Middle frontal gyrus (tissue), 1 donor: Measurements from ENCODE around the gene ZAR1L.
"Not testable (repeated sequence)": the region's sequence is repeated elsewhere in the genome, so short reads cannot be mapped to it uniquely, and the experiment has no call there.

Source experiments
- DNase-seq: peaks from one replicate; pipeline ENCODE4 v3.0.0-alpha.2; 2015; ENCODE audit warnings: low spot score; ENCODE audit errors: extremely low spot score

ZAR1L gene, protein sequence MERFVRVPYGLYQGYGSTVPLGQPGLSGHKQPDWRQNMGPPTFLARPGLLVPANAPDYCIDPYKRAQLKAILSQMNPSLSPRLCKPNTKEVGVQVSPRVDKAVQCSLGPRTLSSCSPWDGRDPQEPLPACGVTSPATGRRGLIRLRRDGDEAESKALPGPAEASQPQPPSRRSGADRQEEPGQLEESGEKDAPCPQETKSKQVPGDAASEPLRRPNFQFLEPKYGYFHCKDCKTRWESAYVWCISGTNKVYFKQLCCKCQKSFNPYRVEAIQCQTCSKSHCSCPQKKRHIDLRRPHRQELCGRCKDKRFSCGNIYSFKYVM

DNA sequence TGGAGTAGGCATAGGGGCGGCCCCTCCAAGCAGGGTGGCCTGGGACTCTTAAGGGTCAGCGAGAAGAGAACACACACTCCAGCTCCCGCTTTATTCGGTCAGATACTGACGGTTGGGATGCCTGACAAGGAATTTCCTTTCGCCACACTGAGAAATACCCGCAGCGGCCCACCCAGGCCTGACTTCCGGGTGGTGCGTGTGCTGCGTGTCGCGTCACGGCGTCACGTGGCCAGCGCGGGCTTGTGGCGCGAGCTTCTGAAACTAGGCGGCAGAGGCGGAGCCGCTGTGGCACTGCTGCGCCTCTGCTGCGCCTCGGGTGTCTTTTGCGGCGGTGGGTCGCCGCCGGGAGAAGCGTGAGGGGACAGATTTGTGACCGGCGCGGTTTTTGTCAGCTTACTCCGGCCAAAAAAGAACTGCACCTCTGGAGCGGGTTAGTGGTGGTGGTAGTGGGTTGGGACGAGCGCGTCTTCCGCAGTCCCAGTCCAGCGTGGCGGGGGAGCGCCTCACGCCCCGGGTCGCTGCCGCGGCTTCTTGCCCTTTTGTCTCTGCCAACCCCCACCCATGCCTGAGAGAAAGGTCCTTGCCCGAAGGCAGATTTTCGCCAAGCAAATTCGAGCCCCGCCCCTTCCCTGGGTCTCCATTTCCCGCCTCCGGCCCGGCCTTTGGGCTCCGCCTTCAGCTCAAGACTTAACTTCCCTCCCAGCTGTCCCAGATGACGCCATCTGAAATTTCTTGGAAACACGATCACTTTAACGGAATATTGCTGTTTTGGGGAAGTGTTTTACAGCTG, at the start of gene ZAR1L, which contains the start of gene BRCA2:
Gene ZAR1L, minus strand, starts transcription at position 126 of the 790 bp plus-strand sequence. CDS start 3,438 bp downstream, outside the sequence.
Gene BRCA2, plus strand, starts transcription at position 271 of the 790 bp plus-strand sequence. CDS start 953 bp downstream, outside the sequence.
- peak; percentile 88 for DNase-seq

DNA sequence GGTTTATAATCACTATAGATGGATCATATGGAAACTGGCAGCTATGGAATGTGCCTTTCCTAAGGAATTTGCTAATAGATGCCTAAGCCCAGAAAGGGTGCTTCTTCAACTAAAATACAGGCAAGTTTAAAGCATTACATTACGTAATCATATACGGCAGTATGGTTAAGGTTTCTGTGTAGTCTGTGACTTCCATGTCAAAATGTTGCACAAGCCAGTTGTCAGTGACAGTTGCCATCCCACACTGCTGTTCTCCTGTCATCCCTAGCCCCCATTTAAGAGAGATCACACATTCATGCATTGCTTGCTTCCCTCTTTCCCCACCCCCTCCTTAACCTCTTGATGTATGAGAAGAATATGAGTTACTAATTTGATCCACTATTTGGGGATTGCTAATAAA, 47.4 kb upstream of the ZAR1L start:
- no peak for DNase-seq

DNA sequence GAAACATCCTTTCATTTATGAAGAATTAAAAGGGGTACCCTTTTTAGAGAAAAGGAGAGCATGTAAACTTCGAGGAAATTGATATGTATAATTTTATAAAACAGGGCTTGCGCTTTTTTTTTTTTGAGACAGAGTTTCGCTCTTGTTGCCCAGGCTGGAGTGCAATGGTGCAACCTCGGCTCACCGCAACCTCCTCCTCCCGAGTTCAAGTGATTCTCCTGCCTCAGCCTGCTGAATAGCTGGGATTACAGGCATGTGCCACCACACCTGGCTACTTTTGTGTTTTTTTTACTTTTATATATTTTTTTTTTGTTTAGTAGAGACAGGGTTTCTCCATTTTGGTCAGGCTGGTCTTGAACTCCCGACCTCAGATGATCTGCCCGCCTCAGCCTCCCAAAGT, 40.8 kb upstream of the ZAR1L start:
- not testable (repeated sequence) for DNase-seq

DNA sequence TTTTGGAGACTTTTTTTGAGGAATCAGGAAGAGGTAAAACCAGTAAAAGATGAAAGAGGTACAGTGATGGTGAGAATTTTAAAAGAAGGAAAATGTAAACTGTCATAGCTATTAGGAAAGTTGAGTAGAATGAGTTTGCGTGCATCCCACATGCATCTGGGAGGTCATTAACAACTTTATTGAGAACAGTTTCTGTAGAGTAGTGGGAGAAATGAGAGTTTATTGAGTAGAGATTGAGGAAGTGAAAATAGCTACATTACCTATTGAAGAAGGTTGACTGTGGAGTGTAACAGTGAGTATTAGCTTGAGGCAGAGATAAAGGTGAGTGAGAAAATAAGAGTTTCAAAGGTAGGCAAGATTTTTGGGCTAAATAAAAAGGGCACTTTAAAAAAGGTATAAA, 38.9 kb upstream of the ZAR1L start:
- no peak for DNase-seq

DNA sequence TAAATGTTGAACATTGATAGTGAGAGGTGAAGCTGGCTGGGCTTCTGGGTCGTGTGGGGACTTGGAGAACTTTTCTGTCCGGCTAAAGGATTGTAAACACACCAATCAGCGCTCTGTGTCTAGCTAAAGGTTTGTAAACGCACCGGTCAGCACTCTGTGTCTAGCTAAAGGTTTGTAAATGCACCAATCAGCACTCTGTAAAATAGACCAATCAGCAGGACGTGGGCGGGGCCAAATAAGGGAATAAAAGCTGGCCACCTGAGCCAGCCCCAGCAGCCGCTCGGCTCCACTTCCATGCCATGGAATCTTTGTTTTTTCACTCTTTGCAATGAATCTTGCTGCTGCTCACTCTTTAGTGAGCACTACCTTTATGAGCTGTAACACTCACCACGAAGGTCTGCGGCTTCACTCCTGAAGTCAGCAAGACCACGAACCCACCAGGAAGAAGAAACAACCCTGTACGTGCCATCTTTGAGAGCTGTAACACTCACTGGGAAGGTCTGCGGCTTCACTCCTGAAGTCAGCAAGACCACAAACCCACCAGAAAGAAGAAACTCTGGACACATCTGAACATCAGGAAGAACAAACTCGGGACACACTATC, 35.8 kb upstream of the ZAR1L start:
- not testable (repeated sequence) for DNase-seq

DNA sequence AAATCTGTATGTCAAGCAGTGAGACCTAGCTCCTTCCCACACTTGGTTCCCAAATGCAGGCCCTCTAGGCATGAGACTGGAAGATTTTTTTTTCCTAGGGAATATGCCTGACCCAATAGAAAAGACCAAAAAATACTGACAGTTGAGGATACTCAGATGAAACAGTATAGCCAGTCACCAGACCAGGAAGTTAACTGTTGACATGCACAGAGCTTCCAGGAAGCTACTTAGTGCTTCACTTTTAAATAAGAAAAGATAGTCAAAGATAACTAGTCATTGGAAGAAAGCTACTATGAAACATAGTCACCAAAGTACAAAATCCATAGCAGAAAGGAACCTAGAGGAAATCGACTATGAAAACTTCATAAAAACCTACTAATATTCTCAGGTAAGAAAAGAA, 32.5 kb upstream of the ZAR1L start:
- no peak for DNase-seq

DNA sequence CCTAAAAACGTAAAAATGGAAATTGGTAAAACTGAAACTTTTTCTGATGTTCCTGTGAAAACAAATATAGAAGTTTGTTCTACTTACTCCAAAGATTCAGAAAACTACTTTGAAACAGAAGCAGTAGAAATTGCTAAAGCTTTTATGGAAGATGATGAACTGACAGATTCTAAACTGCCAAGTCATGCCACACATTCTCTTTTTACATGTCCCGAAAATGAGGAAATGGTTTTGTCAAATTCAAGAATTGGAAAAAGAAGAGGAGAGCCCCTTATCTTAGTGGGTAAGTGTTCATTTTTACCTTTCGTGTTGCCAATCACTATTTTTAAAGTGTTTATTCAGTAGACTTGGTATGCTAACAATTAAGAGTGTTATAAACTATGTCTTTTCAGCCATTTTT, 25.8 kb upstream of the ZAR1L start:
- no peak for DNase-seq

DNA sequence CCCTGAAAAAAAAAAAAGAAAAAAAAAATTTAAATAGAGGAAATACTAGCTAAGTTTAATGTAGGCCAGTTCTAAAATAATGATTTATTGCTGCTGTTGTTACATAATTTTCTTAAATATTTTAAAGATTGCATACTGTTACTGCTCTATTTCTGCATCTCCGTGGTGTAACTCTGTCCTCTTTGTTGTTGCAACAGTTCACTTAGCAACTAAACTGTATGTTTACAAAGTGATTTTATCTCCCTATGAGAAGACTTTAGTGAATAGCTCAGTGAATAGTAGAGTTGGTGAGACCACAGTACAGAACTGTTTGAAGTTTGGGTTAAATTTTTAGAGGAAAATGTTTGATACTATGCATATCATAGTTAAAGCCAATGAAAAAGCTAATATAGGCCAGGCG, 19.5 kb upstream of the ZAR1L start:
- DNase-seq, result no peak

DNA sequence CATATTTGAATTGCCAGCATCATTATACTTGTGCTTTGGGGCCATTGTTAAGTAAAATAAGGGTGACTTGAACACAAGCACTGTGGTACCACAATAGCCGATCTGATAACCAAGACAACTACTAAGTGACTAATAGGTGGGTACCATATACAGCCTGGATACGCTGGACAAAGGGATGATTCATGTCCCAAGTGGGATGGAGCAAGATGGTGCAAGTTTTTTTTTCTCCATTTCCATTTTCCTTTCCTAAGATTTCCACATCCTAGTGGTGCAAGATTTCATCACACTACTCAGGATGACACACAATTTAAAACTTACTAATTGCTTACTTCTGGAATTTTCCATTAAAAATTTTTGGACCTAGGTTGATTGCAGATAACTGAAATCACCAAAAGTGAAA, 15.3 kb upstream of the ZAR1L start:
- DNase-seq, result no peak

DNA sequence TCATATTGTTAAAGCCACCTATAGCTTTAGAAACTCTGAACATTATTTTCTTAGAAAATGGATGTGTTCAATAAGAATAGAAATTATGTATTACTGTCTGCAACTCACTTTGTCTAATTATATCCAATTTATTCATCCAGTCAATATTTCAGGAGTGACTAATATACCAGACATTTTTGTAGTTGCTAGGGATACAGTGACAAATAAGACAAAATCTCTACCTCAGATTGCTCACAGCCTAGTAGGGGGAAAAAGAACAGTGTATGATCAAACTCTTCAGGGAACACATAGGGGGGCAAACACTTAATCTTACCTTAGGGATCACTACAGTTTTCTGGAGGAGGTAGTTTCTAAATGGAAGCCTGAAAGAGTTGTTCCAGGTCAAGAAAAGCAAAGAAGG, 8.7 kb upstream of the ZAR1L start:
- DNase-seq, result no peak

DNA sequence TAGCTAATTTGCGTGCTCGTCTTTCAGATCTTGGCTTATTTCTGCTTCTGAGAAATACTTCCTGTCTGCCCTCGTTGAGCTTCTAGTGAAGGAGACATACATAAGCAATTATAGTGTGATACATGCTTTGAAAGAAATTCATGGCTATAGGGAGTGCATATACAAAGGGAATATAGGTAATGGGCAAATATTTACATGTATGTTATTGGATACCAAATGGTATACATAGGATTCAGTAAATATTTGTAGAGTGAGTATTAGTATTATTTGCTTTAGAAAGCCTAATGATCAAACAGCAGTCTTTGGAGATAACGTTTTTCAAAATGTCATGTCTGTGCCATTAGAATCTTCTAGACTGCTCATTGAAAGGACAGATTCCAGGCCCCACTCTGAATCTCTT, 5.4 kb upstream of the ZAR1L start:
- DNase-seq, result no peak

DNA sequence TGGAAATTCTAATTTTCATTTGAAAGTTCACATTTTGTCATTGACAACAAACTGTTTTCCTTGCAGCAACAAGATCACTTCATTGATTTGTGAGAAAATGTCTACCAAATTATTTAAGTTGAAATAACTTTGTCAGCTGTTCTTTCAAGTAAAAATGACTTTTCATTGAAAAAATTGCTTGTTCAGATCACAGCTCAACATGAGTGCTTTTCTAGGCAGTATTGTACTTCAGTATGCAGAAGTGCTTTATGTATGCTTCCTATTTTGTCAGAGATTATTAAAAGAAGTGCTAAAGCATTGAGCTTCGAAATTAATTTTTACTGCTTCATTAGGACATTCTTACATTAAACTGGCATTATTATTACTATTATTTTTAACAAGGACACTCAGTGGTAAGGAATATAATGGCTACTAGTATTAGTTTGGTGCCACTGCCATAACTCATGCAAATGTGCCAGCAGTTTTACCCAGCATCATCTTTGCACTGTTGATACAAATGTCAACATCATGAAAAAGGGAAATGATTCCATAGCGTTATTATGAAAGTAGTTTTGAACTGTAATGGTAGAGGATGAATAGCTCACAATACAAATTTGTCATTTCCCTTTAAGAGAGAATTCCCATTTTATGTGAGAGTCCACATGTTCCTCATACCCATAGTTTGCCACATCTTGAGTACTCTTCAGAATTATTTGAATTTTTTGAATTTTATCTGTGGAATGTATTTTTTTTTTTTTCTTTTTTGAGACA, 2.7 kb upstream of the ZAR1L start:
- no peak for DNase-seq

DNA sequence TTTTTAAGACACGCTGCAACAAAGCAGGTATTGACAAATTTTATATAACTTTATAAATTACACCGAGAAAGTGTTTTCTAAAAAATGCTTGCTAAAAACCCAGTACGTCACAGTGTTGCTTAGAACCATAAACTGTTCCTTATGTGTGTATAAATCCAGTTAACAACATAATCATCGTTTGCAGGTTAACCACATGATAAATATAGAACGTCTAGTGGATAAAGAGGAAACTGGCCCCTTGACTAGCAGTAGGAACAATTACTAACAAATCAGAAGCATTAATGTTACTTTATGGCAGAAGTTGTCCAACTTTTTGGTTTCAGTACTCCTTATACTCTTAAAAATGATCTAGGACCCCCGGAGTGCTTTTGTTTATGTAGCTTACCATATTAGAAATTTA, 1.3 kb upstream of the ZAR1L start:
- no peak for DNase-seq

DNA sequence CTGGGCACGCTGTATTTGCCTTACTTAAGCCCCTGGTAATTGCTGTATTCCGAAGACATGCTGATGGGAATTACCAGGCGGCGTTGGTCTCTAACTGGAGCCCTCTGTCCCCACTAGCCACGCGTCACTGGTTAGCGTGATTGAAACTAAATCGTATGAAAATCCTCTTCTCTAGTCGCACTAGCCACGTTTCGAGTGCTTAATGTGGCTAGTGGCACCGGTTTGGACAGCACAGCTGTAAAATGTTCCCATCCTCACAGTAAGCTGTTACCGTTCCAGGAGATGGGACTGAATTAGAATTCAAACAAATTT, 821 bp upstream of the ZAR1L start:
- DNase-seq, result no peak

DNA sequence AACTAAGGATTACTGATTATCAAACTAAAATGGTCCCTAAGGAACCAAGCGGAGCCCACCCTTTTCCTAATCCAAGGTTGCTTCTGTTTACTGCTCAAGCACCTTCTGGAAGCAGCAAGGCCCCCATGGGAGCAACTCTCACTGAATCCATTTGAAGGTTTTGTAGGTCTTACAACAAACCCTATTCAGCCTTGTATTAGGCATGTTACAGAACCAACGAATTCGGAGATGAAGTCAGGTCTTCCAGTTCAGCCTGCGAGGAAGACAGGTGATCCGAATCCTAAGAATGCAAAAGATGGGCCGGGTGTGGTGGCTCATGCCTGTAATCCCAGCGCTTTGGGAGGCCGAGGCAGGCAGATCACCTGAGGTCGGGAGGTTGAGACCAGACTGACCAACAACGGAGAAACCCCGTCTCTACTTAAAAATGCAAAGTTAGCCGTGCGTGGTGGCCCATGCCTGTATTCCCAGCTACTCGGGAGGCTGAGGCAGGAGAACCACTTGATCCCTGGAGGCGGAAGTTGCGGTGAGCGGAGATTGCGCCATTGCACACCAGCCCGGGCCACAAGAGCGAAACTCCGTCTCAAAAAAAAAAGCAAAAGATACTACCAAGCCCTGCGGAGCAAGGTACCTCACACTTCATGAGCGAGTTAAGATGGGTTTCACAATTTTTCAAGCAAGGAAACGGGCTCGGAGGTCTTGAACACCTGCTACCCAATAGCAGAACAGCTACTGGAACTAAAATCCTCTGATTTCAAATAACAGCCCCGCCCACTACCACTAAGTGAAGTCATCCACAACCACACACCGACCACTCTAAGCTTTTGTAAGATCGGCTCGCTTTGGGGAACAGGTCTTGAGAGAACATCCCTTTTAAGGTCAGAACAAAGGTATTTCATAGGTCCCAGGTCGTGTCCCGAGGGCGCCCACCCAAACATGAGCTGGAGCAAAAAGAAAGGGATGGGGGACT, 609 bp downstream of the ZAR1L start:
- DNase-seq, result no peak

DNA sequence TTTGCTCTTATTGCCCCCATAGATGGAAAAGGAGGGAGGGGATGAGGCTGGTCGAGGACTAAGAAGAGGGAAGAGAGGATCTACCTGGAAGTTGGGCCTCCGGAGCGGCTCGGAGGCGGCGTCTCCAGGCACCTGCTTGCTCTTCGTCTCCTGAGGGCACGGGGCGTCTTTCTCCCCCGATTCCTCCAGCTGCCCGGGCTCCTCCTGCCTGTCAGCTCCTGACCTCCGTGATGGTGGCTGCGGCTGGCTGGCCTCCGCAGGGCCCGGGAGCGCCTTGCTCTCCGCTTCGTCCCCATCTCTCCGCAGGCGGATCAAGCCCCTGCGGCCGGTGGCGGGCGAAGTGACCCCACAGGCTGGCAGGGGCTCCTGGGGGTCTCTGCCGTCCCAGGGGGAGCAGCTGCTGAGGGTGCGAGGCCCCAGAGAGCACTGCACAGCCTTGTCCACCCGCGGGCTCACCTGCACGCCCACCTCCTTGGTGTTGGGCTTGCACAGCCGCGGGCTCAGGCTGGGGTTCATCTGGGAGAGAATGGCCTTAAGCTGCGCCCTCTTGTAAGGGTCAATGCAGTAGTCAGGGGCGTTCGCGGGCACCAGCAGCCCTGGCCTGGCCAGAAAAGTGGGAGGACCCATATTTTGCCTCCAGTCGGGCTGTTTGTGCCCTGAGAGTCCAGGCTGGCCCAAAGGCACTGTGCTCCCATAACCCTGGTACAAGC, 3.8 kb downstream of the ZAR1L start:
- DNase-seq, result no peak

DNA sequence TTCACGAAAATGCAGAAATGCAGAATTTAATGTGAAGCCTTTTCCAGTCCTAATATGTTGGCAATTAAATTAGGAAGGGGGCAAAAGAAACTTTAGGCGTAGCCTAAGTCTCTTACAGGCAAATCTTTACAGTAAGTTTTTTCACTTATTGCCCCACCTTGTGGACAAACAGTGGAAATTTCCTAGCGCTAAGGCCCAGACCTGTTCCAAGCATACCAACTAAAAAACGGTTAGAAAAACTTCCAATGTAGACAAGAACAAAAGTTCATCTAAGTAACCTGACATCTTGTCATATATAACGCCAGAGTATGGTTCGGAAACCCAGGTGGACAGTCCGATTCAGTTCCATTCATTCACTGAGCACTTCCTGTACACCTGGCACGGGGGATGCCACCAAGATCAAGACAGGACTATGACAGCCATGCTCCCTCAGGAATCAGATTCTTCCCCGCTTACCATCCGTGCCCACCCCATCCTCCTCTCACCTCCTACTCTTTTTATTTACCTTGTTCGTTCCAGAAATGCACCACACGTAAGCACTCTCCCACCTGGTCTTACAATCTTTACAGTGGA, 4.9 kb downstream of the ZAR1L start:
- DNase-seq, result no peak

DNA sequence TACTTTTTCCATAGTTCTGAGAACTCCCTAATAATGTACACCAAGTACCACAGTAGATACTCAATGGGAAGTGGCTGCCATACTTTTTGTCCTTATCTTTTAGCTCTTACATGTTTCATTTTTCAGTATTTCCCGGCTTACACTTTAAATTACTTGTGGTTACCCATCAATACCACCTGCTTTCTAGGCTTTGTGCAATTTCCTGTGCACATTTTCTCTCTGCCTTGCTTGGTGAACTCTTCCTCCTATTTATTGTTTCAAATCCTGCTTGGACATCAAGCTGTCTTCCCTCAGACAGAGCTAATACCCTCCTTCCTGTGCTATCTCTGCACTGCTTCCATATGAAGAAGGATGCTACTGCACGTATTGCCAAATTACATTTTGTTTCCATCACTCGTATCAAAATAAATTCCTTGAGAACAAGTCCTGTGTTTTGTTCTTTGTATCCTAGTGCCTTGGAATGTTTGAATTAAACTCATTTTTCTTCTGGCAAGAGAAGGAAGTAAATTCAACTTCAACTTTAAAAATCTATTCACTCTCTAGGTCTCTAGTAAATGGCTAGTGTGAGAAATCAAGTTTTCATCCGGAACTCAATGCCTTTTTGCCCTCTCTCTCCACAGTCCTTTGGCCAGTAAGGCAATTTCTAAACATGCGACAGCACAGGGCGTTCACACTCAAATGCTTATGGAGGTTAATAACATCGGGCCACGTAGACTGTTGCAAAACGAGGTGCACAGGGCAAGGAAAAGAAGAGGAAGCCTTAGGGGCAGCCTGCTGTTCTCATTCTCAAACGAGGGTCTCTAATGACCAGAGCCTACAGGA, 5.6 kb downstream of the ZAR1L start:
- DNase-seq, result no peak

DNA sequence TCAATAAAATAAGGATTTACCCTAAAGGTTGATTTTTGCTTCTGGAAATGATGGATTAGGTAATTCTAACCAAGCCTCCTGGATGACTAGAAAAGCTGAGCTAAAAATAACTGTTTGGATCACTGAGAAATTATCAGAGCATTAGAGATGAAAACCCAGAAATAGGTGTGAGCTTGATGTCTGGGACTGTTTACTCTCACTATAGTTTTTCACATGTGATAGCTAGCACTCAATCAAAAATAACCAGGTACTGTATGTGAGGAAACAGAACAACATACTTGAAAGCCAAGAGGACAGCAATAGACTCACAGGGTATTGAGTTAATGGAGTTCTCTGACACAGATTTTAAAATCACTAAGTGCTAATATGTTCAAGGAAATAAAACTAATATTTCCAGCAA, 9.5 kb downstream of the ZAR1L start:
- DNase-seq, result no peak
